ENCODE results near the gene PLEKHN1. TPM values are rescaled to one million over a fixed set of nuclear protein-coding genes. Genes with fewer than 3 reads are reported as not detected.
A peak's percentile ranks its signal among the peaks of the same experiment; 100 is the strongest.

The PLEKHN1 gene
- polyA plus RNA-seq, 1 experiment = 0.88 TPM

GRCh38 chr1:997993-998744, 31.9 kb downstream of the PLEKHN1 start:
- peak overlapping the region; percentile 85 for H3K4me3 ChIP-seq (ENCODE audit: low read depth, low read length)
- no peaks in the 10 kb centered on the region for H3K27me3 ChIP-seq (ENCODE audit: control insufficient read depth, insufficient read depth, low read length)
- no peak for TF ChIP-seq CTCF (IDR thresholded peaks at IDR 0.05; ENCODE audit: insufficient read depth, low read depth, low read length)
- CTCF ChIA-PET = interaction anchor here (1.2 to 4.4 kb wide), 2 partner anchors 14 to 66 kb away, joined by 4 to 37 read pairs; no protein-coding TSS in a partner anchor
- POLR2A ChIA-PET = interaction anchor here (0.7 kb wide), 1 partner anchor 42 kb away, joined by 3 read pairs; no protein-coding TSS in a partner anchor
- DNase-seq (ENCODE audit: low read depth) = no peak
- no peaks in the 10 kb centered on the region; the same call in 1 of the 2 replicates for H3K36me3 ChIP-seq (ENCODE audit: control insufficient read depth, insufficient read depth, low read length)

GRCh38 chr1:998745-998994, 32.4 kb downstream of the PLEKHN1 start:
- no peaks in the 10 kb centered on the region for H3K27me3 ChIP-seq (ENCODE audit: control insufficient read depth, insufficient read depth, low read length)
- no peak for DNase-seq (ENCODE audit: low read depth)
- H3K36me3 ChIP-seq (ENCODE audit: control insufficient read depth, insufficient read depth, low read length) = no peaks in the 10 kb centered on the region; the same call in none of the 2 replicates
- TF ChIP-seq CTCF (IDR thresholded peaks at IDR 0.05; ENCODE audit: insufficient read depth, low read depth, low read length) = no peak
- ChIA-PET POLR2A (interaction anchor here (0.7 kb wide), 1 partner anchor 42 kb away, joined by 3 read pairs; no protein-coding TSS in a partner anchor), CTCF (interaction anchor here (1.2 to 4.4 kb wide), 2 partner anchors 15 to 65 kb away, joined by 4 to 37 read pairs; no protein-coding TSS in a partner anchor)
- peak overlapping the region; percentile 85 for H3K4me3 ChIP-seq (ENCODE audit: low read depth, low read length)

GRCh38 chr1:998995-999724, 32.9 kb downstream of the PLEKHN1 start:
- no peak for TF ChIP-seq CTCF (IDR thresholded peaks at IDR 0.05; ENCODE audit: insufficient read depth, low read depth, low read length)
- ChIA-PET POLR2A (interaction anchor here (0.6 kb wide), 1 partner anchor 35 kb away, joined by 3 read pairs; no protein-coding TSS in a partner anchor), CTCF (interaction anchor here (1.1 to 4.4 kb wide), 3 partner anchors 15 to 65 kb away, joined by 3 to 37 read pairs (median 4); no protein-coding TSS in a partner anchor)
- peak overlapping the region; percentile 85 for H3K4me3 ChIP-seq (ENCODE audit: low read depth, low read length)
- DNase-seq (ENCODE audit: low read depth) = no peak
- H3K27me3 ChIP-seq (ENCODE audit: control insufficient read depth, insufficient read depth, low read length) = no peaks in the 10 kb centered on the region
- no peaks in the 10 kb centered on the region; the same call in none of the 2 replicates for H3K36me3 ChIP-seq (ENCODE audit: control insufficient read depth, insufficient read depth, low read length)

GRCh38 chr1:999725-1000356, 33.6 kb downstream of the PLEKHN1 start, which contains the start of gene HES4:
TSS of gene HES4 (minus strand) at chr1:1000097. CDS start at chr1:999973, 124 bp downstream.
- CTCF ChIA-PET = interaction anchor here (0.6 to 4.4 kb wide), 7 partner anchors 16 to 206 kb away, joined by 3 to 37 read pairs (median 4); no protein-coding TSS in a partner anchor

More at GRCh38 chr1:999725-1000356, 33.6 kb downstream of the PLEKHN1 start, which contains the start of gene HES4:
- H3K27me3 ChIP-seq (ENCODE audit: control insufficient read depth, insufficient read depth, low read length) = no peaks in the 10 kb centered on the region
- peak; percentile 53 for DNase-seq (ENCODE audit: low read depth)
- H3K4me3 ChIP-seq (ENCODE audit: low read depth, low read length) = peak within 1 kb of the TSS; percentile 85
- POLR2A ChIA-PET = interaction anchor here (0.6 kb wide), 1 partner anchor 36 kb away, joined by 3 read pairs; no protein-coding TSS in a partner anchor
- no peak for TF ChIP-seq CTCF (IDR thresholded peaks at IDR 0.05; ENCODE audit: insufficient read depth, low read depth, low read length)
- no peaks in the 10 kb centered on the region; the same call in none of the 2 replicates for H3K36me3 ChIP-seq (ENCODE audit: control insufficient read depth, insufficient read depth, low read length)
